Measurements from ENCODE around the gene MSI2.

GRCh38 chr17:57494443-57494842 is 238.1 kb downstream of the MSI2 start:
- TF ChIP-seq, protein P1, sequence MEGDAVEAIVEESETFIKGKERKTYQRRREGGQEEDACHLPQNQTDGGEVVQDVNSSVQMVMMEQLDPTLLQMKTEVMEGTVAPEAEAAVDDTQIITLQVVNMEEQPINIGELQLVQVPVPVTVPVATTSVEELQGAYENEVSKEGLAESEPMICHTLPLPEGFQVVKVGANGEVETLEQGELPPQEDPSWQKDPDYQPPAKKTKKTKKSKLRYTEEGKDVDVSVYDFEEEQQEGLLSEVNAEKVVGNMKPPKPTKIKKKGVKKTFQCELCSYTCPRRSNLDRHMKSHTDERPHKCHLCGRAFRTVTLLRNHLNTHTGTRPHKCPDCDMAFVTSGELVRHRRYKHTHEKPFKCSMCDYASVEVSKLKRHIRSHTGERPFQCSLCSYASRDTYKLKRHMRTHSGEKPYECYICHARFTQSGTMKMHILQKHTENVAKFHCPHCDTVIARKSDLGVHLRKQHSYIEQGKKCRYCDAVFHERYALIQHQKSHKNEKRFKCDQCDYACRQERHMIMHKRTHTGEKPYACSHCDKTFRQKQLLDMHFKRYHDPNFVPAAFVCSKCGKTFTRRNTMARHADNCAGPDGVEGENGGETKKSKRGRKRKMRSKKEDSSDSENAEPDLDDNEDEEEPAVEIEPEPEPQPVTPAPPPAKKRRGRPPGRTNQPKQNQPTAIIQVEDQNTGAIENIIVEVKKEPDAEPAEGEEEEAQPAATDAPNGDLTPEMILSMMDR (IDR thresholded peaks at IDR 0.05) = no peak
- TF ChIP-seq POLR2A (IDR thresholded peaks at IDR 0.05) = no peak
- no peak for TF ChIP-seq POLR2AphosphoS5 (IDR thresholded peaks at IDR 0.05)
- no peak for TF ChIP-seq EP300 (IDR thresholded peaks at IDR 0.05)

Measured in sigmoid colon (tissue), 4 donors.